GM12801 (cell line): ENCODE measurements around the gene FAM25G.

Experiments
- CTCF ChIP-seq: IDR thresholded peaks from one replicate; pipeline ENCODE4 v1.5.1; 2011; ENCODE audit warnings: control low read depth; ENCODE audit not compliant: insufficient read length; ENCODE audit errors: extremely low read depth

FAM25G gene

GRCh38 chr10:47456079-47456785, 35.3 kb downstream of the FAM25G start:
- TF ChIP-seq CTCF, result no peak

- TF ChIP-seq CTCF, result no peak
These were observed 36.8 kb downstream of the FAM25G start for GRCh38 chr10:47454780-47455058.

- TF ChIP-seq CTCF, result no peak
These were observed 37.3 kb downstream of the FAM25G start for GRCh38 chr10:47454008-47454779.

DNA sequence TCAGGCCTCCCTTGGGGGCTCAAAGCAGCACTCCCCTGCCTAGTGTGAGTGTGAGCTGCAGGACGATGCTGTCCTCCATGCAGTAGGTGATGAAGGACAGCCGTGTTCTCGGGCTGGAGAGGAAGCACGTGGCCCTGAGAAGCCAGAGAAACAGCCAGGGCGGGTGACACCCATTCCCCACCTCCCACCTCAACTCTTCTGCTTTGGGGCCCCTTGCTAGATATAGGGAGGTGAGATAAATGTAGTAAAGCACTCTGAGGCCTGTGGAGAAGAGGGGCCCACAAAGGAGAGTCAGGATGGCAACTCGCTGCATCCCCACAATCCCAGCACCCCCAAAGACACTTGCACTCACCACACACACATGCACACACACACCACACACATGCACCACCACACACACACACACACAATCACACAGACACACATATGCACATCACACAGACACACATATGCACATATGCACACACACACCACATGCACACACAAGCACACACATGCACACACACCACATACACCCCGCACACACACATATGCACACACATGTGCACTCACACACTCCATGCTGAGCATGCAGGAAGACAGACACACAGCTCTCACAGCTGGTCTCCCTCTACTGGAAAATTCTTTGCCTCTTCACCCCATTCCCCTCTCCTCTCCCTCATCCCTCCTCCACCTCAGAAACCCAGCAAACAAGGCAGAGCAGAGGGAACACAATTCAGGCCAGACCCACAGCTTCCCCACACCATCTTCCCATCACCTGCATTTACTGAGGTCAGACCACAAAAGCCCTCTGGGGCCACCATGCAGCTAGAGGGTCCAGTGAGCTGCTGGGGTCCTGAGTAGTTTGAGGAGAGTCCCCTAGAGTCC, 38.1 kb downstream of the FAM25G start:
- no peak for TF ChIP-seq CTCF

GRCh38 chr10:47452495-47453140, 38.9 kb downstream of the FAM25G start:
- no peak for TF ChIP-seq CTCF

GRCh38 chr10:47451998-47452494, 39.5 kb downstream of the FAM25G start:
- TF ChIP-seq CTCF, result no peak
